Measurements from ENCODE around the gene NR1I3. TPM values are rescaled to one million over a fixed set of nuclear protein-coding genes. Genes with fewer than 3 reads are reported as not detected.

The NR1I3 gene
- total and polyA plus RNA-seq, 3 donors from 2014 or later: 0.31 to 0.68 (median 0.57) TPM

DNA sequence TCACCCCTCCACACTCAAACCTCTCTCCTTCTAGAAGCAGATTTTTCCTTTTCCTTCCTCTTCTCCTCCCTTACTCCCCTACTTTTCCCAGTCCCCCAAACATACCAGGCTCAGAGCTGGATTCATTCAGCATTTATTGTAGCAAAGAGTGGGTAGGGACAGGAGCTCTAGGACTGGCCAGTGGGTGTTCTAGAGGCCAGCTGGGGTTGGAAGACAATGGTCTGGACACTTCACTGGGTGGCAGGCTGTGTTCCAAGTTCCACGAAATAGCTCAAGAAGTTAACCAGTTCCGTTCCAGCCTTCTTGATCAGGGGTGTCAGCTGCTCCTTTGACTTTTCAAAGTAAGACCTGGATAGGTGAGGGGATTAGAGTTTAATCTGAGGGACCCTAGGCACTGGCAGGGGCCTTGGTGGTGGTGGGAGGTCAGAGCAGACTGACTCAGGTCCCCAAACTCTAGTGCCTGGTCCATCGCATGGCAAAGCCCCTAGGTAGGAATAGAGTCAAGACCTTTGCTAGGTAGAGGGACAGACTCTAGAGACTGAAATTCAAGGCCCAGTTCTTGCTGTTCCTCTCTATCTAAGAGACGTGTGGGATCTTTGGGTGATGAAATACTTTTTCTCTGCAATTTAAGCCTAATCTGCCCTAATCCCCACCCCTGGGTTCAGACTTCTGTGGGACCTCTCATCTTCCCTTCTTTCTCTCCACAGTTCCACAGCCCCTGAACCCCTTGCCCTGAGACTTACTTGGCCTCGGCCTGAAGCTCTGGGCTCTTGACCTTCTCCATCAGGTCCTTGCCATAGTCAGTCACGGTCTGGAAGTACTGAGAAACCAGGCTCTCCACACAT is 15.6 kb downstream of the NR1I3 start:
- no peak for DNase-seq
- WGBS, 2 donors: 75 to 84% methylated on average over 6 of the region's 6 CpGs
- intact Hi-C loops (cut with DNase I; ENCODE audit: low total_unique reads): no loop called here

DNA sequence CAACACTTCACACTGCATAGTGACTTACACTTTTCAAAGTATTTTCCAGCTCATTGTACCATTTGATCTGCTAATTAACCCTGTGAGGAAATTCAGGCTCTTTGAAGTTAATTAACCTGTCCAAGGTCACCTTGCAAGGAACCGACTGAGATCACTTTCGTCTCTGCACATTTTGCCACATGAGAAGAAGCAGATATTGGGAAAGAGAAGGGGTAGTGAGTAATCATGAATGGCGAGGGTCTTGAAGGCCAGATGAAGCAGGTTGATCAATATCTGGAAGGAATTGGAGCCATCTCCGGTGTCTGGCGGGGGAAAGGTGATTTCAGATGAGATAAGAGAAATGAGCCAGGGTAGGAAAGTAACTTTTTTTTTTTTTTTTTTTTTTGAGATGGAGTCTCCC is 18.0 kb downstream of the NR1I3 start:
- no peak overlapping the region for H3K27ac ChIP-seq
- H3K9me3 ChIP-seq: no peaks in the 10 kb centered on the region
- no peaks in the 10 kb centered on the region for H3K36me3 ChIP-seq (ENCODE audit: low read depth, missing control alignments)
- no peak for DNase-seq
- H3K27me3 ChIP-seq: no peaks in the 10 kb centered on the region
- no peaks in the 10 kb centered on the region for H3K4me1 ChIP-seq
- 84 to 91% methylated on average over 5 of the region's 5 CpGs for WGBS, 2 donors
- intact Hi-C loops (cut with DNase I; ENCODE audit: low total_unique reads): no loop called here
- no peak for TF ChIP-seq CTCF (IDR thresholded peaks at IDR 0.05)
- TF ChIP-seq POLR2A (IDR thresholded peaks at IDR 0.05): no peak
- H3K4me3 ChIP-seq: no peak overlapping the region

More for the DNA sequence above, 15.6 kb downstream of the NR1I3 start:
- Histone ChIP-seq H3K4me3 (no peak overlapping the region), H3K27me3 (no peaks in the 10 kb centered on the region), H3K27ac (no peak overlapping the region), H3K4me1 (peaks cover 13% of the 10 kb centered on the region), H3K9me3 (no peaks in the 10 kb centered on the region), H3K36me3 (ENCODE audit: low read depth, missing control alignments) (no peaks in the 10 kb centered on the region)
- TF ChIP-seq POLR2A (IDR thresholded peaks at IDR 0.05) (no peak), CTCF (IDR thresholded peaks at IDR 0.05) (no peak)

GRCh38 chr1:161219078-161219892 is 18.7 kb downstream of the NR1I3 start:
- no peak for DNase-seq
- Histone ChIP-seq H3K4me1 (no peaks in the 10 kb centered on the region), H3K36me3 (ENCODE audit: low read depth, missing control alignments) (no peaks in the 10 kb centered on the region), H3K4me3 (no peak overlapping the region), H3K27ac (no peak overlapping the region), H3K9me3 (no peaks in the 10 kb centered on the region), H3K27me3 (no peaks in the 10 kb centered on the region)
- intact Hi-C loops (cut with DNase I; ENCODE audit: low total_unique reads): loop anchor here (10.0 kb wide), 1 partner anchor 166 kb away; no protein-coding TSS in a partner anchor
- TF ChIP-seq POLR2A (IDR thresholded peaks at IDR 0.05): no peak
- no peak for TF ChIP-seq CTCF (IDR thresholded peaks at IDR 0.05)
- WGBS, 2 donors: 88 to 91% methylated on average over 5 of the region's 5 CpGs

DNA sequence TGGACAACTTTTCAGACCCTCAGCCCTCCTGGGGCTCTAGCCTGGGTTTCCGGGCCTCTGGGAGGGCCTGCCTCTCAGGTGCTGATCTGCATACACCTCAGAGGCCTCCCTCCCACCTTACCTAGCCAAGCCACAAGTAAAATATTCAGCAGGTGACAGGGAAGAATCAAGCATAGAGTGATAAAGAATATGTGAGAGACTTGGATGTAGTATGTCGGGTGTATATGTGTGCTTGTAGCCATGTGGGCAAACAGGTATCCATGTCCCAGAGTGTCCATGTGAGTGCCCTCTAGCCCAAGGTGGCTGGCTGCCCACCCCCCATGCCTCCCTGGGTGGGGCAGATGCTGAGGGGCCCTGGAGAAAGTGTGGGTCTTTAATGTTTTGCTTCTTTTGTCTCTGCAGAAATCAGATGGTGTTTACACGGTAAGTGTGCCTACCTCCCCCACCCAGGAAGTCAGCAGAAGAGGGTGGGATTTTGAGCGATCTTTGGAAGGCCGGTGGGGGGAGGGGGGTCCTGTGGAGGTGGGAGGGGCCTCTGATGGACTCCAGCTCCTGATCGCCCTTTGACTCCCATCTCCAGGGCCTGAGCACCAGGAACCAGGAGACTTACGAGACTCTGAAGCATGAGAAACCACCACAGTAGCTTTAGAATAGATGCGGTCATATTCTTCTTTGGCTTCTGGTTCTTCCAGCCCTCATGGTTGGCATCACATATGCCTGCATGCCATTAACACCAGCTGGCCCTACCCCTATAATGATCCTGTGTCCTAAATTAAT is 19.5 kb downstream of the NR1I3 start:
- no peaks in the 10 kb centered on the region for H3K27me3 ChIP-seq
- H3K4me1 ChIP-seq: no peaks in the 10 kb centered on the region
- H3K36me3 ChIP-seq (ENCODE audit: low read depth, missing control alignments): no peaks in the 10 kb centered on the region
- intact Hi-C loops (cut with DNase I; ENCODE audit: low total_unique reads): loop anchor here (10.0 kb wide), 1 partner anchor 166 kb away; no protein-coding TSS in a partner anchor
- no peak for DNase-seq
- H3K9me3 ChIP-seq: no peaks in the 10 kb centered on the region
- no peak overlapping the region for H3K4me3 ChIP-seq
- no peak overlapping the region for H3K27ac ChIP-seq
- TF ChIP-seq CTCF (IDR thresholded peaks at IDR 0.05): no peak
- TF ChIP-seq POLR2A (IDR thresholded peaks at IDR 0.05): no peak
- 77 to 79% methylated on average over 8 of the region's 8 CpGs for WGBS, 2 donors
